Measurements from ENCODE around the gene ZNF415. TPM values are rescaled to one million over a fixed set of nuclear protein-coding genes. Genes with fewer than 3 reads are reported as not detected.

ZNF415 gene
- total RNA-seq, 1 experiment from 2014 or later = not detected

DNA sequence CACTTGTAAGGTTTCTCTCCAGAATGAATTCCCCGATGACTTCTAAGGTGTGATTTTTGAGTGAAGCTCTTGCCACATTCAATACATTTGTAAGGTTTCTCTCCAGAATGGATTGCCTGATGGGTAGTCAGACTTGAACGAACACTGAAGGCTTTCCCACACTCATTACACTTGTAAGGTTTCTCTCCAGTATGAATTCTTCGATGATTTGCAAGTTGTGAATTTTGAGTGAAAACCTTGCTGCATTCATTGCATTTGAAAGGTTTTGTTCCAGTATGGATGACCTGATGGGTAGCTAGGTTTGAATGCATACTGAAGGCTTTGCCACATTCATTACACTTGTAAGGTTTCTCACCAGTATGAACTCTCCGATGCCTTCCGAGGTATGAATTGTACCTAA is 63.9 kb downstream of the ZNF415 start:
- Histone ChIP-seq H3K4me3 (replicated peaks in 1 of 2; ENCODE audit: low read depth in 1 of 2, low read length in 2 of 2) (no peak overlapping the region), H3K27me3 (ENCODE audit: insufficient read depth, low read length) (no peaks in the 10 kb centered on the region), H3K9ac (ENCODE audit: low read length) (no peak overlapping the region), H4K20me1 (ENCODE audit: insufficient read depth) (no peaks in the 10 kb centered on the region), H2AFZ (ENCODE audit: low read depth, low read length, poor library complexity, severe bottlenecking) (no peak overlapping the region), H3K27ac (ENCODE audit: low read depth, low read length) (no peak overlapping the region), H3K36me3 (ENCODE audit: control insufficient read depth in 1 of 2, insufficient read depth in 2 of 2, low read length in 2 of 2) (peaks cover 29 to 51% of the 10 kb centered on the region in 2 experiments), H3K4me2 (ENCODE audit: low read length) (no peak overlapping the region), H3K9me2 (ENCODE audit: insufficient read depth) (no peaks in the 10 kb centered on the region), H3K9me3 (ENCODE audit: control insufficient read depth in 1 of 2, insufficient read depth in 1 of 2, low read depth in 1 of 2, low read length in 2 of 2) (peaks cover 25 to 28% of the 10 kb centered on the region in 2 experiments; a peak in 3 of 4 replicates), H3K4me1 (ENCODE audit: control insufficient read depth in 1 of 2, insufficient read depth in 2 of 2, low read length in 2 of 2) (no peaks in the 10 kb centered on the region), H3K79me2 (ENCODE audit: insufficient read depth, low read length) (no peaks in the 10 kb centered on the region)
- DNase-seq (ENCODE audit: low read depth, low spot score) (no peak), ATAC-seq (no peak)
- ChIA-PET RAD21 (ENCODE audit: low non-redundant PET in 1 of 2, low total read pairs in 2 of 2, uncharacterized antibody in 2 of 2, unreplicated experiment in 2 of 2) (no interaction called here), CTCF (no interaction called here), POLR2A (no interaction called here)
- no peak for TF ChIP-seq EGR1 (IDR thresholded peaks at IDR 0.05; ENCODE audit: low read depth)
- no peak; the same call in 1 of the 2 replicates for TF ChIP-seq ZNF274 (IDR thresholded peaks at IDR 0.05; ENCODE audit: low read depth, low read length)
- TF ChIP-seq EZH2phosphoT487 (IDR thresholded peaks at IDR 0.05; ENCODE audit: borderline replicate concordance) = no peak
- TF ChIP-seq SP1 (IDR thresholded peaks at IDR 0.05; ENCODE audit: low read depth) = no peak
- TF ChIP-seq ELF1 (IDR thresholded peaks at IDR 0.05; ENCODE audit: borderline replicate concordance, low read depth) = no peak
- BruUV-seq (replicated peaks) = no TSS peak
- intact Hi-C loops (cut with micrococcal nuclease) = no loop called here

DNA sequence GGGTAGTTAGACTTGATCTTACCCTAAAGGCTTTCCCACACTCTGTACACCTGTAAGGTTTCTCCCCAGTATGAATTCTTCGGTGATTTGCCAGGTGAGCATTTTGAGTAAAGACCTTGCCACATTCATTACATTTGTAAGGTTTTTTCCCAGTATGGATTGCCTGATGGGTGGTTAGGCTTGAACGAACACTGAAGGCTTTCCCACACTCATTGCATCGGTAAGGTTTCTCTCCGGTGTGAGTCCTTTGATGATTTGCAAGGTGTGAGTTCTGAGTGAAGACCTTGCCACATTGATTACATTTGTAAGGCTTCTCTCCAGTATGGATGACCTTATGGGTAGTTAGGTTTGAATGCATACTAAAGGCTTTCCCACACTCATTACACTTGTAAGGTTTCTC is 64.5 kb downstream of the ZNF415 start:
- Histone ChIP-seq H3K36me3 (ENCODE audit: control insufficient read depth in 1 of 2, insufficient read depth in 2 of 2, low read length in 2 of 2) (peaks cover 26 to 45% of the 10 kb centered on the region in 2 experiments), H2AFZ (ENCODE audit: low read depth, low read length, poor library complexity, severe bottlenecking) (no peak overlapping the region), H3K27me3 (ENCODE audit: insufficient read depth, low read length) (no peaks in the 10 kb centered on the region), H3K79me2 (ENCODE audit: insufficient read depth, low read length) (no peaks in the 10 kb centered on the region), H3K4me2 (ENCODE audit: low read length) (no peak overlapping the region), H3K4me1 (ENCODE audit: control insufficient read depth in 1 of 2, insufficient read depth in 2 of 2, low read length in 2 of 2) (no peaks in the 10 kb centered on the region), H3K27ac (ENCODE audit: low read depth, low read length) (no peak overlapping the region), H3K9ac (ENCODE audit: low read length) (no peak overlapping the region), H4K20me1 (ENCODE audit: insufficient read depth) (no peaks in the 10 kb centered on the region), H3K4me3 (replicated peaks in 1 of 2; ENCODE audit: low read depth in 1 of 2, low read length in 2 of 2) (no peak overlapping the region), H3K9me3 (ENCODE audit: control insufficient read depth in 1 of 2, insufficient read depth in 1 of 2, low read depth in 1 of 2, low read length in 2 of 2) (peaks cover 25 to 29% of the 10 kb centered on the region in 2 experiments; a peak in 3 of 4 replicates), H3K9me2 (ENCODE audit: insufficient read depth) (no peaks in the 10 kb centered on the region)
- POLR2A ChIA-PET = no interaction called here
- RAD21 ChIA-PET (ENCODE audit: low non-redundant PET in 1 of 2, low total read pairs in 2 of 2, uncharacterized antibody in 2 of 2, unreplicated experiment in 2 of 2) = no interaction called here
- BruUV-seq (replicated peaks) = no TSS peak
- ATAC-seq (no peak), DNase-seq (ENCODE audit: low read depth, low spot score) (no peak)
- intact Hi-C loops (cut with micrococcal nuclease) = no loop called here
- CTCF ChIA-PET = no interaction called here
- TF ChIP-seq ZNF274 (IDR thresholded peaks at IDR 0.05; ENCODE audit: low read depth, low read length) (no peak), POLR2AphosphoS5 (IDR thresholded peaks at IDR 0.05; ENCODE audit: low read depth, low read length) (no peak), ZFX (IDR thresholded peaks at IDR 0.05) (no peak), EGR1 (IDR thresholded peaks at IDR 0.05; ENCODE audit: low read depth) (no peak), YY1 (IDR thresholded peaks at IDR 0.05; ENCODE audit: extremely low read depth, insufficient replicate concordance, low read depth, low read length) (no peak), SP1 (IDR thresholded peaks at IDR 0.05; ENCODE audit: low read depth) (no peak), POLR2A (IDR thresholded peaks at IDR 0.05; ENCODE audit: borderline replicate concordance, extremely low read depth, insufficient read depth, insufficient read length) (no peak), SRF (IDR thresholded peaks at IDR 0.05; ENCODE audit: low read depth) (no peak), CBX3 (IDR thresholded peaks at IDR 0.05; ENCODE audit: low read depth) (no peak), FOSL1 (IDR thresholded peaks at IDR 0.05; ENCODE audit: low read depth) (no peak), JUND (IDR thresholded peaks at IDR 0.05) (no peak), EZH2 (IDR thresholded peaks at IDR 0.05) (no peak), RAD21 (IDR thresholded peaks at IDR 0.05; ENCODE audit: low read depth) (no peak), TCF7L2 (IDR thresholded peaks at IDR 0.05; ENCODE audit: borderline replicate concordance, extremely low read depth, insufficient read depth, insufficient read length) (no peak)
- TF ChIP-seq, protein P1, sequence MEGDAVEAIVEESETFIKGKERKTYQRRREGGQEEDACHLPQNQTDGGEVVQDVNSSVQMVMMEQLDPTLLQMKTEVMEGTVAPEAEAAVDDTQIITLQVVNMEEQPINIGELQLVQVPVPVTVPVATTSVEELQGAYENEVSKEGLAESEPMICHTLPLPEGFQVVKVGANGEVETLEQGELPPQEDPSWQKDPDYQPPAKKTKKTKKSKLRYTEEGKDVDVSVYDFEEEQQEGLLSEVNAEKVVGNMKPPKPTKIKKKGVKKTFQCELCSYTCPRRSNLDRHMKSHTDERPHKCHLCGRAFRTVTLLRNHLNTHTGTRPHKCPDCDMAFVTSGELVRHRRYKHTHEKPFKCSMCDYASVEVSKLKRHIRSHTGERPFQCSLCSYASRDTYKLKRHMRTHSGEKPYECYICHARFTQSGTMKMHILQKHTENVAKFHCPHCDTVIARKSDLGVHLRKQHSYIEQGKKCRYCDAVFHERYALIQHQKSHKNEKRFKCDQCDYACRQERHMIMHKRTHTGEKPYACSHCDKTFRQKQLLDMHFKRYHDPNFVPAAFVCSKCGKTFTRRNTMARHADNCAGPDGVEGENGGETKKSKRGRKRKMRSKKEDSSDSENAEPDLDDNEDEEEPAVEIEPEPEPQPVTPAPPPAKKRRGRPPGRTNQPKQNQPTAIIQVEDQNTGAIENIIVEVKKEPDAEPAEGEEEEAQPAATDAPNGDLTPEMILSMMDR (IDR thresholded peaks at IDR 0.05 in 2 of 3, conservative IDR thresholded peaks at IDR 0.05 in 1 of 3; ENCODE audit: borderline replicate concordance in 1 of 3, insufficient read depth in 1 of 3, low read depth in 2 of 3, low read length in 2 of 3) = no peak
- TF ChIP-seq, protein P2, sequence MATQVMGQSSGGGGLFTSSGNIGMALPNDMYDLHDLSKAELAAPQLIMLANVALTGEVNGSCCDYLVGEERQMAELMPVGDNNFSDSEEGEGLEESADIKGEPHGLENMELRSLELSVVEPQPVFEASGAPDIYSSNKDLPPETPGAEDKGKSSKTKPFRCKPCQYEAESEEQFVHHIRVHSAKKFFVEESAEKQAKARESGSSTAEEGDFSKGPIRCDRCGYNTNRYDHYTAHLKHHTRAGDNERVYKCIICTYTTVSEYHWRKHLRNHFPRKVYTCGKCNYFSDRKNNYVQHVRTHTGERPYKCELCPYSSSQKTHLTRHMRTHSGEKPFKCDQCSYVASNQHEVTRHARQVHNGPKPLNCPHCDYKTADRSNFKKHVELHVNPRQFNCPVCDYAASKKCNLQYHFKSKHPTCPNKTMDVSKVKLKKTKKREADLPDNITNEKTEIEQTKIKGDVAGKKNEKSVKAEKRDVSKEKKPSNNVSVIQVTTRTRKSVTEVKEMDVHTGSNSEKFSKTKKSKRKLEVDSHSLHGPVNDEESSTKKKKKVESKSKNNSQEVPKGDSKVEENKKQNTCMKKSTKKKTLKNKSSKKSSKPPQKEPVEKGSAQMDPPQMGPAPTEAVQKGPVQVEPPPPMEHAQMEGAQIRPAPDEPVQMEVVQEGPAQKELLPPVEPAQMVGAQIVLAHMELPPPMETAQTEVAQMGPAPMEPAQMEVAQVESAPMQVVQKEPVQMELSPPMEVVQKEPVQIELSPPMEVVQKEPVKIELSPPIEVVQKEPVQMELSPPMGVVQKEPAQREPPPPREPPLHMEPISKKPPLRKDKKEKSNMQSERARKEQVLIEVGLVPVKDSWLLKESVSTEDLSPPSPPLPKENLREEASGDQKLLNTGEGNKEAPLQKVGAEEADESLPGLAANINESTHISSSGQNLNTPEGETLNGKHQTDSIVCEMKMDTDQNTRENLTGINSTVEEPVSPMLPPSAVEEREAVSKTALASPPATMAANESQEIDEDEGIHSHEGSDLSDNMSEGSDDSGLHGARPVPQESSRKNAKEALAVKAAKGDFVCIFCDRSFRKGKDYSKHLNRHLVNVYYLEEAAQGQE (IDR thresholded peaks at IDR 0.05; ENCODE audit: low read depth) = no peak

Measured in HCT116 (cell line).